HepG2 (cell line): ENCODE data around the gene SAP25. TPM values are rescaled to one million over a fixed set of nuclear protein-coding genes. Genes with fewer than 3 reads are reported as not detected.

Source experiments
- AFF4 ChIP-seq: sonication (generic); formaldehyde crosslinking; IDR thresholded peaks from 2 replicates; pipeline ENCODE4 v1.4.0; 2020; ENCODE audit warnings: missing genetic modification reagents
- ELF3 ChIP-seq: IDR thresholded peaks from 2 replicates; pipeline ENCODE4 v1.6.1; 2016; ENCODE audit warnings: missing genetic modification reagents, missing compliant biosample characterization
- HDAC2 ChIP-seq: sonication (generic); formaldehyde crosslinking; IDR thresholded peaks from 2 replicates; pipeline ENCODE4 v1.4.0; 2020; ENCODE audit warnings: missing genetic modification reagents
- HDAC6 ChIP-seq: fragments of 200-600 bp; sonication (generic); IDR thresholded peaks from 2 replicates; pipeline ENCODE4 v1.7.0; 2017; ENCODE audit warnings: mild to moderate bottlenecking, antibody characterized with exemption, low read length, low read depth
- HOXA7 ChIP-seq: sonication (generic); formaldehyde crosslinking; IDR thresholded peaks from 2 replicates; pipeline ENCODE4 v1.8.1; 2022; ENCODE audit warnings: mild to moderate bottlenecking, missing genetic modification reagents, moderate library complexity
- MATR3 ChIP-seq: sonication (generic); formaldehyde crosslinking; IDR thresholded peaks from 2 replicates; pipeline ENCODE4 v1.4.0; 2020; ENCODE audit warnings: missing genetic modification reagents
- NR2F2 ChIP-seq: IDR thresholded peaks from 2 replicates; pipeline ENCODE4 v1.6.1; 2012; ENCODE audit warnings: low read depth, inconsistent platforms, borderline replicate concordance
- TBL1XR1 ChIP-seq: fragments of 150-350 bp; IDR thresholded peaks from 2 replicates; pipeline ENCODE4 v1.6.1; 2014; ENCODE audit warnings: borderline replicate concordance, low read length; ENCODE audit not compliant: partially characterized antibody
- TCF7 ChIP-seq: sonication (generic); IDR thresholded peaks from 2 replicates; pipeline ENCODE4 v1.6.1; 2016; ENCODE audit warnings: antibody characterized with exemption, low read depth
- TRAFD1 ChIP-seq: sonication (generic); formaldehyde crosslinking; IDR thresholded peaks from 2 replicates; pipeline ENCODE4 v1.5.1; 2020; ENCODE audit warnings: missing genetic modification reagents, mild to moderate bottlenecking, borderline replicate concordance
- ZFP36L1 ChIP-seq: sonication (generic); formaldehyde crosslinking; IDR thresholded peaks from 2 replicates; pipeline ENCODE4 v1.8.0; 2022; ENCODE audit warnings: mild to moderate bottlenecking, missing genetic modification reagents, moderate library complexity
- ZFP41 ChIP-seq: sonication (generic); formaldehyde crosslinking; IDR thresholded peaks from 2 replicates; pipeline ENCODE4 v1.4.0; 2020; ENCODE audit warnings: mild to moderate bottlenecking, missing genetic modification reagents, borderline replicate concordance
- ZNF138 ChIP-seq: sonication (generic); formaldehyde crosslinking; IDR thresholded peaks from 2 replicates; pipeline ENCODE4 v1.5.0; 2020; ENCODE audit warnings: mild to moderate bottlenecking, low read depth, missing genetic modification reagents
- ZNF484 ChIP-seq: sonication (generic); formaldehyde crosslinking; IDR thresholded peaks from 2 replicates; pipeline ENCODE4 v1.5.1; 2020; ENCODE audit warnings: mild to moderate bottlenecking, low read depth, missing genetic modification reagents, borderline replicate concordance
- polyA plus RNA-seq, 8 experiments: library from polyadenylated mRNA; depleted of rRNA in 3 of 8; stranded (reverse) in 7 of 8; unstranded in 1 of 8; fragments of >200 nt; fragmentation: Illumina TruSeq in 4 of 8; extraction: Trizol in 4 of 8; gene quantifications; 2 replicates each; pipeline versions ENCODE4 v1.2.1 to v1.2.3, GENCODE V29; 2011 to 2016; ENCODE audit warnings: low read depth in 4 of 8, missing spikeins in 1 of 8, mixed read lengths in 1 of 8; ENCODE audit not compliant: insufficient read depth in 1 of 8
- total RNA-seq, 5 experiments: library from RNA; depleted of rRNA; stranded (reverse); fragments of >200 nt; fragmentation: Illumina TruSeq; extraction: Trizol; gene quantifications; 2 replicates each; pipeline ENCODE4 v1.2.3, GENCODE V29; 2016; ENCODE audit warnings: low read depth in 1 of 5
- TF ChIP-seq, protein P1 (sequence below): sonication (generic); formaldehyde crosslinking; IDR thresholded peaks from 2 replicates; pipeline ENCODE4 v1.8.1; 2023; ENCODE audit warnings: mild to moderate bottlenecking, missing genetic modification reagents, borderline replicate concordance
- TF ChIP-seq, protein P2 (sequence below): sonication (generic); formaldehyde crosslinking; IDR thresholded peaks from 2 replicates; pipeline ENCODE4 v1.4.0; 2020; ENCODE audit warnings: missing genetic modification reagents, borderline replicate concordance

The SAP25 gene
- total and polyA plus RNA-seq, 2 of the 13 experiments (the other 11 are each of a cell fraction or from before 2014, with no cell fraction given), result 0.15 to 0.20 TPM

GRCh38 chr7:100538654-100539435 lies 34.9 kb downstream of the SAP25 start, which contains the start of gene AGFG2 (continued):
- TF ChIP-seq HDAC6, result no peak
- TF ChIP-seq HOXA7 (CRISPR knock-in tag), result 0 out of 2 replicates have a peak, but pooled peaks have one; percentile 36
- TF ChIP-seq ELF3 (CRISPR knock-in tag), result peak; percentile 8; the same call in 1 of the 2 replicates
- no peak; the same call in 1 of the 2 replicates for TF ChIP-seq ZNF138 (CRISPR knock-in tag)
- no peak for TF ChIP-seq NR2F2
- TF ChIP-seq TBL1XR1, result no peak
- no peak for TF ChIP-seq MATR3 (CRISPR knock-in tag)
- peak; percentile 97 for TF ChIP-seq ZFP36L1
- 0 out of 2 replicates have a peak, but pooled peaks have one; percentile 76 for TF ChIP-seq ZFP41 (CRISPR knock-in tag)
- TF ChIP-seq, protein P1, sequence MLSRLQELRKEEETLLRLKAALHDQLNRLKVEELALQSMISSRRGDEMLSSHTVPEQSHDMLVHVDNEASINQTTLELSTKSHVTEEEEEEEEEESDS (CRISPR knock-in tag), result 0 out of 2 replicates have a peak, but pooled peaks have one; percentile 48
- TF ChIP-seq TCF7, result peak; percentile 69
- no peak for TF ChIP-seq TRAFD1
- TF ChIP-seq, protein P2, sequence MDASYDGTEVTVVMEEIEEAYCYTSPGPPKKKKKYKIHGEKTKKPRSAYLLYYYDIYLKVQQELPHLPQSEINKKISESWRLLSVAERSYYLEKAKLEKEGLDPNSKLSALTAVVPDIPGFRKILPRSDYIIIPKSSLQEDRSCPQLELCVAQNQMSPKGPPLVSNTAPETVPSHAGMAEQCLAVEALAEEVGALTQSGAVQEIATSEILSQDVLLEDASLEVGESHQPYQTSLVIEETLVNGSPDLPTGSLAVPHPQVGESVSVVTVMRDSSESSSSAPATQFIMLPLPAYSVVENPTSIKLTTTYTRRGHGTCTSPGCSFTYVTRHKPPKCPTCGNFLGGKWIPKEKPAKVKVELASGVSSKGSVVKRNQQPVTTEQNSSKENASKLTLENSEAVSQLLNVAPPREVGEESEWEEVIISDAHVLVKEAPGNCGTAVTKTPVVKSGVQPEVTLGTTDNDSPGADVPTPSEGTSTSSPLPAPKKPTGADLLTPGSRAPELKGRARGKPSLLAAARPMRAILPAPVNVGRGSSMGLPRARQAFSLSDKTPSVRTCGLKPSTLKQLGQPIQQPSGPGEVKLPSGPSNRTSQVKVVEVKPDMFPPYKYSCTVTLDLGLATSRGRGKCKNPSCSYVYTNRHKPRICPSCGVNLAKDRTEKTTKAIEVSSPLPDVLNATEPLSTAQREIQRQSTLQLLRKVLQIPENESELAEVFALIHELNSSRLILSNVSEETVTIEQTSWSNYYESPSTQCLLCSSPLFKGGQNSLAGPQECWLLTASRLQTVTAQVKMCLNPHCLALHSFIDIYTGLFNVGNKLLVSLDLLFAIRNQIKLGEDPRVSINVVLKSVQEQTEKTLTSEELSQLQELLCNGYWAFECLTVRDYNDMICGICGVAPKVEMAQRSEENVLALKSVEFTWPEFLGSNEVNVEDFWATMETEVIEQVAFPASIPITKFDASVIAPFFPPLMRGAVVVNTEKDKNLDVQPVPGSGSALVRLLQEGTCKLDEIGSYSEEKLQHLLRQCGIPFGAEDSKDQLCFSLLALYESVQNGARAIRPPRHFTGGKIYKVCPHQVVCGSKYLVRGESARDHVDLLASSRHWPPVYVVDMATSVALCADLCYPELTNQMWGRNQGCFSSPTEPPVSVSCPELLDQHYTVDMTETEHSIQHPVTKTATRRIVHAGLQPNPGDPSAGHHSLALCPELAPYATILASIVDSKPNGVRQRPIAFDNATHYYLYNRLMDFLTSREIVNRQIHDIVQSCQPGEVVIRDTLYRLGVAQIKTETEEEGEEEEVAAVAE (CRISPR knock-in tag), result peak; percentile 80
- TF ChIP-seq ZNF484, result no peak
- TF ChIP-seq AFF4 (CRISPR knock-in tag), result peak; percentile 81; the same call in 1 of the 2 replicates
- peak; percentile 77 for TF ChIP-seq HDAC2 (CRISPR knock-in tag)
